Peyer's patch (tissue), 4 donors: Measurements from ENCODE around the gene TRPM3.

Source experiments
- POLR2A ChIP-seq, 2 donors: fragments of 450-650 bp; IDR thresholded peaks; one replicate each; pipeline ENCODE4 v1.5.1; 2017; ENCODE audit warnings: antibody characterized with exemption in 2 of 2, mild to moderate bottlenecking in 2 of 2, moderate library complexity in 2 of 2
- TF ChIP-seq, protein P1 (sequence below), 6 experiments: fragments of 450-650 bp in 4 of 6; fragments of 200-600 bp in 2 of 6; sonication (generic) in 1 of 6; IDR thresholded peaks; one replicate each; pipeline ENCODE4 v1.5.1; 2017 to 2019; ENCODE audit warnings: antibody characterized with exemption in 6 of 6, mild to moderate bottlenecking in 3 of 6, moderate library complexity in 1 of 6

DNA sequence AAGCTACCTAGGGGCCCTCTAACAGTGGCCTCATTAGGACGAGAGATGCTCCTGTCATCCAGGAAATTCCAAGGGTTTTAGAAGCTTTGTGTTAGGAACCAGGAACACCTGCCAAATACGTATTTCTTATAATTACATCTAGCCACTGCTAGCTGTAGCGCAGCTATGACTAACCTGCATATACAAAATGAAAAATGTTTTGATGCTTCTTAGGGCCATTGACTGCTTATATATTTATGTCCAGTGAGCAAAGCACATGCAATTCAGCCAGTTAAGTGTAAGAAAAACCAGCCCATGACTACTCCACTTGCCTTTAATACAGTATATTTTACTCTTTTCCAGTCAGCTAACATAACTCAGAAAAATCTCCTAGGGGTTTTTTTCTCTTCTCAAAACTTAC is 143.3 kb downstream of the TRPM3 start:
- TF ChIP-seq, protein P1, sequence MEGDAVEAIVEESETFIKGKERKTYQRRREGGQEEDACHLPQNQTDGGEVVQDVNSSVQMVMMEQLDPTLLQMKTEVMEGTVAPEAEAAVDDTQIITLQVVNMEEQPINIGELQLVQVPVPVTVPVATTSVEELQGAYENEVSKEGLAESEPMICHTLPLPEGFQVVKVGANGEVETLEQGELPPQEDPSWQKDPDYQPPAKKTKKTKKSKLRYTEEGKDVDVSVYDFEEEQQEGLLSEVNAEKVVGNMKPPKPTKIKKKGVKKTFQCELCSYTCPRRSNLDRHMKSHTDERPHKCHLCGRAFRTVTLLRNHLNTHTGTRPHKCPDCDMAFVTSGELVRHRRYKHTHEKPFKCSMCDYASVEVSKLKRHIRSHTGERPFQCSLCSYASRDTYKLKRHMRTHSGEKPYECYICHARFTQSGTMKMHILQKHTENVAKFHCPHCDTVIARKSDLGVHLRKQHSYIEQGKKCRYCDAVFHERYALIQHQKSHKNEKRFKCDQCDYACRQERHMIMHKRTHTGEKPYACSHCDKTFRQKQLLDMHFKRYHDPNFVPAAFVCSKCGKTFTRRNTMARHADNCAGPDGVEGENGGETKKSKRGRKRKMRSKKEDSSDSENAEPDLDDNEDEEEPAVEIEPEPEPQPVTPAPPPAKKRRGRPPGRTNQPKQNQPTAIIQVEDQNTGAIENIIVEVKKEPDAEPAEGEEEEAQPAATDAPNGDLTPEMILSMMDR (IDR thresholded peaks at IDR 0.05): no peak
- no peak for TF ChIP-seq POLR2A (IDR thresholded peaks at IDR 0.05)
